Measurements from ENCODE around the gene ALDH18A1. TPM values are rescaled to one million over a fixed set of nuclear protein-coding genes. Genes with fewer than 3 reads are reported as not detected.
A peak's percentile ranks its signal among the peaks of the same experiment; 100 is the strongest.
"Not testable (repeated sequence)": the region's sequence is repeated elsewhere in the genome, so short reads cannot be mapped to it uniquely, and the experiment has no call there.

Gene ALDH18A1
- total RNA-seq, 2 donors from 2014 or later = 81.0 to 130 TPM

GRCh38 chr10:95635319-95635733 lies 21.2 kb downstream of the ALDH18A1 start:
- WGBS, 2 experiments (ENCODE audit: insufficient coverage in 1 of 2, insufficient read length in 1 of 2) = 78 to 100% methylated on average over 2 of the region's 2 CpGs
- Histone ChIP-seq H3K9ac (ENCODE audit: extremely low read depth, low read length, poor library complexity, severe bottlenecking) (no peak overlapping the region), H3K27ac (ENCODE audit: low read depth, low read length) (no peak overlapping the region), H3K9me3 (ENCODE audit: control insufficient read depth, low read length) (no peaks in the 10 kb centered on the region), H3K4me3 (ENCODE audit: low read length) (peak overlapping the region; percentile 51), H3K27me3 (ENCODE audit: control insufficient read depth, insufficient read depth, low read length, poor library complexity, severe bottlenecking) (no peaks in the 10 kb centered on the region), H3K4me1 (ENCODE audit: control insufficient read depth, insufficient read depth, low read length) (peaks cover 12% of the 10 kb centered on the region), H3K36me3 (ENCODE audit: control insufficient read depth, insufficient read depth, low read length) (peaks cover 73% of the 10 kb centered on the region)
- H3K27me3 Mint-ChIP-seq (ENCODE audit: insufficient read depth) = no peaks in the 10 kb centered on the region
- DNase-seq = no peak
- H3K4me3 Mint-ChIP-seq = no peak overlapping the region
- H3K9me3 Mint-ChIP-seq = no peaks in the 10 kb centered on the region
- peaks cover 25% of the 10 kb centered on the region for H3K4me1 Mint-ChIP-seq
- peaks cover 62% of the 10 kb centered on the region for H3K36me3 Mint-ChIP-seq (ENCODE audit: low read depth)
- TF ChIP-seq, protein P1, sequence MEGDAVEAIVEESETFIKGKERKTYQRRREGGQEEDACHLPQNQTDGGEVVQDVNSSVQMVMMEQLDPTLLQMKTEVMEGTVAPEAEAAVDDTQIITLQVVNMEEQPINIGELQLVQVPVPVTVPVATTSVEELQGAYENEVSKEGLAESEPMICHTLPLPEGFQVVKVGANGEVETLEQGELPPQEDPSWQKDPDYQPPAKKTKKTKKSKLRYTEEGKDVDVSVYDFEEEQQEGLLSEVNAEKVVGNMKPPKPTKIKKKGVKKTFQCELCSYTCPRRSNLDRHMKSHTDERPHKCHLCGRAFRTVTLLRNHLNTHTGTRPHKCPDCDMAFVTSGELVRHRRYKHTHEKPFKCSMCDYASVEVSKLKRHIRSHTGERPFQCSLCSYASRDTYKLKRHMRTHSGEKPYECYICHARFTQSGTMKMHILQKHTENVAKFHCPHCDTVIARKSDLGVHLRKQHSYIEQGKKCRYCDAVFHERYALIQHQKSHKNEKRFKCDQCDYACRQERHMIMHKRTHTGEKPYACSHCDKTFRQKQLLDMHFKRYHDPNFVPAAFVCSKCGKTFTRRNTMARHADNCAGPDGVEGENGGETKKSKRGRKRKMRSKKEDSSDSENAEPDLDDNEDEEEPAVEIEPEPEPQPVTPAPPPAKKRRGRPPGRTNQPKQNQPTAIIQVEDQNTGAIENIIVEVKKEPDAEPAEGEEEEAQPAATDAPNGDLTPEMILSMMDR (conservative IDR thresholded peaks at IDR 0.05) = no peak
- H3K27ac Mint-ChIP-seq = peak overlapping the region; percentile 16

GRCh38 chr10:95628786-95629185 lies 27.7 kb downstream of the ALDH18A1 start:
- Mint-ChIP-seq H3K4me3 (no peak overlapping the region), H3K27me3 (ENCODE audit: insufficient read depth) (no peaks in the 10 kb centered on the region), H3K27ac (no peak overlapping the region), H3K4me1 (peaks cover 9% of the 10 kb centered on the region), H3K9me3 (no peaks in the 10 kb centered on the region), H3K36me3 (ENCODE audit: low read depth) (peaks cover 69% of the 10 kb centered on the region)
- no peak overlapping the region for H3K27ac ChIP-seq (ENCODE audit: low read depth, low read length)
- peaks cover 90% of the 10 kb centered on the region for H3K36me3 ChIP-seq (ENCODE audit: control insufficient read depth, insufficient read depth, low read length)
- 100% methylated on average over 1 of the region's 1 CpG; no CpG with 5 or more reads in 1 of the 2 experiments for WGBS, 2 experiments (ENCODE audit: insufficient coverage in 1 of 2, insufficient read length in 1 of 2)
- no peak overlapping the region for H3K4me3 ChIP-seq (ENCODE audit: low read length)
- TF ChIP-seq, protein P1 (conservative IDR thresholded peaks at IDR 0.05) = no peak
- no peak for DNase-seq
- H3K4me1 ChIP-seq (ENCODE audit: control insufficient read depth, insufficient read depth, low read length) = peaks cover 8% of the 10 kb centered on the region
- H3K9me3 ChIP-seq (ENCODE audit: control insufficient read depth, low read length) = no peaks in the 10 kb centered on the region
- H3K27me3 ChIP-seq (ENCODE audit: control insufficient read depth, insufficient read depth, low read length, poor library complexity, severe bottlenecking) = no peaks in the 10 kb centered on the region
- H3K9ac ChIP-seq (ENCODE audit: extremely low read depth, low read length, poor library complexity, severe bottlenecking) = no peak overlapping the region

DNA sequence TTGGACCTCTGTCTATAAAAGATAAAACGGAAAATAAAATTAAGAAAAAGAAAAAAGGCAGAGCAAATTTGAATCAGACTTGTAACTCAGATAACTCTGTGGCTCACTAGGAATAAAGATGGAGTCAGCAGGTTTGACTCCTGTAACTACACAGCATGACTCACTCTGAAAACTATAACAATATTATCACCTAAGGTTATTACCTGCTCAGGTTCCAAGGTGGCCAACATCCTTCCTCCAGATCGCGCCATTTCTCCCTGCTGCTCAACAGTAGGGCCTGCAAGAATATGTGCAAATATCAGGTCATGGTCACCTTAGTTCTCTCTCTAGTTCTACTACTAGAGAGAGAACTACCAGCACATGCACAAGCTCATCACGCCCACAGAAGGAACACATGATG lies 30.0 kb downstream of the ALDH18A1 start:
- no peaks in the 10 kb centered on the region for H3K9me3 Mint-ChIP-seq
- no peak overlapping the region for H3K9ac ChIP-seq (ENCODE audit: extremely low read depth, low read length, poor library complexity, severe bottlenecking)
- H3K4me1 ChIP-seq (ENCODE audit: control insufficient read depth, insufficient read depth, low read length) = no peaks in the 10 kb centered on the region
- H3K27me3 ChIP-seq (ENCODE audit: control insufficient read depth, insufficient read depth, low read length, poor library complexity, severe bottlenecking) = no peaks in the 10 kb centered on the region
- H3K27ac Mint-ChIP-seq = no peak overlapping the region
- H3K4me3 Mint-ChIP-seq = no peak overlapping the region
- no peaks in the 10 kb centered on the region for H3K27me3 Mint-ChIP-seq (ENCODE audit: insufficient read depth)
- no peaks in the 10 kb centered on the region for H3K9me3 ChIP-seq (ENCODE audit: control insufficient read depth, low read length)
- no peak overlapping the region for H3K27ac ChIP-seq (ENCODE audit: low read depth, low read length)
- WGBS, 2 experiments (ENCODE audit: insufficient coverage in 1 of 2, insufficient read length in 1 of 2) = 83 to 94% methylated on average over 4 of the region's 4 CpGs
- peaks cover 84% of the 10 kb centered on the region for H3K36me3 ChIP-seq (ENCODE audit: control insufficient read depth, insufficient read depth, low read length)
- no peak for DNase-seq
- peaks cover 50% of the 10 kb centered on the region for H3K36me3 Mint-ChIP-seq (ENCODE audit: low read depth)
- no peak overlapping the region for H3K4me3 ChIP-seq (ENCODE audit: low read length)
- H3K4me1 Mint-ChIP-seq = no peaks in the 10 kb centered on the region
- TF ChIP-seq, protein P1 (conservative IDR thresholded peaks at IDR 0.05) = no peak

- not testable (repeated sequence) for DNase-seq; H3K27ac ChIP-seq (ENCODE audit: low read depth, low read length); H3K27me3 ChIP-seq (ENCODE audit: control insufficient read depth, insufficient read depth, low read length, poor library complexity, severe bottlenecking); H3K9me3 ChIP-seq (ENCODE audit: control insufficient read depth, low read length); H3K4me3 ChIP-seq (ENCODE audit: low read length); H3K27ac Mint-ChIP-seq; H3K27me3 Mint-ChIP-seq (ENCODE audit: insufficient read depth); H3K4me1 ChIP-seq (ENCODE audit: control insufficient read depth, insufficient read depth, low read length); H3K4me1 Mint-ChIP-seq; H3K9ac ChIP-seq (ENCODE audit: extremely low read depth, low read length, poor library complexity, severe bottlenecking); H3K4me3 Mint-ChIP-seq
- WGBS, 2 experiments (ENCODE audit: insufficient coverage in 1 of 2, insufficient read length in 1 of 2) = 90% methylated on average over 3 of the region's 5 CpGs; no CpG with 5 or more reads in 1 of the 2 experiments
- peaks cover 69% of the 10 kb centered on the region for H3K36me3 ChIP-seq (ENCODE audit: control insufficient read depth, insufficient read depth, low read length)
- peaks cover 13% of the 10 kb centered on the region for H3K9me3 Mint-ChIP-seq
- H3K36me3 Mint-ChIP-seq (ENCODE audit: low read depth) = peaks cover 66% of the 10 kb centered on the region
Observed at GRCh38 chr10:95620415-95620814, 36.1 kb downstream of the ALDH18A1 start.
